RPMI8226 (cell line): Measurements from ENCODE around the gene TMC7.
A peak's percentile ranks its signal among the peaks of the same experiment; 100 is the strongest.
"Not testable (repeated sequence)": the region's sequence is repeated elsewhere in the genome, so short reads cannot be mapped to it uniquely, and the experiment has no call there.

Experiments used
- DNase-seq: peaks from one replicate; pipeline ENCODE4 v3.0.0-alpha.2; 2015

The TMC7 gene

GRCh38 chr16:18984435-18985005 is 786 bp downstream of the TMC7 start:
- no peak for DNase-seq

GRCh38 chr16:18985256-18985655 is 1.5 kb downstream of the TMC7 start:
- not testable (repeated sequence) for DNase-seq

- DNase-seq = not testable (repeated sequence)
Measured at GRCh38 chr16:18991731-18992130, 8.0 kb downstream of the TMC7 start.

- not testable (repeated sequence) for DNase-seq
Measured at GRCh38 chr16:18993531-18993930, 9.8 kb downstream of the TMC7 start.

- not testable (repeated sequence) for DNase-seq
Measured at GRCh38 chr16:18994181-18994580, 10.4 kb downstream of the TMC7 start.

- not testable (repeated sequence) for DNase-seq
Measured at GRCh38 chr16:18995406-18995805, 11.7 kb downstream of the TMC7 start.

GRCh38 chr16:18996536-18996935 is 12.8 kb downstream of the TMC7 start:
- not testable (repeated sequence) for DNase-seq

GRCh38 chr16:18997001-18997400 is 13.3 kb downstream of the TMC7 start:
- not testable (repeated sequence) for DNase-seq

GRCh38 chr16:18999045-18999393 is 15.3 kb downstream of the TMC7 start:
- no peak for DNase-seq

GRCh38 chr16:19001788-19002187 is 18.1 kb downstream of the TMC7 start:
- no peak for DNase-seq

- DNase-seq = no peak
Measured at GRCh38 chr16:19003935-19004334, 20.2 kb downstream of the TMC7 start.

- peak; percentile 34 for DNase-seq
Measured at GRCh38 chr16:19005561-19006445, 22.1 kb downstream of the TMC7 start.

GRCh38 chr16:19006446-19007315 is 22.9 kb downstream of the TMC7 start:
- no peak for DNase-seq

GRCh38 chr16:19008245-19009169 is 24.8 kb downstream of the TMC7 start:
- DNase-seq = peak; percentile 11

GRCh38 chr16:19011169-19011731 is 27.5 kb downstream of the TMC7 start:
- no peak for DNase-seq

GRCh38 chr16:19014461-19014860 is 30.7 kb downstream of the TMC7 start:
- DNase-seq = no peak

GRCh38 chr16:19017179-19017578 is 33.4 kb downstream of the TMC7 start:
- no peak for DNase-seq

GRCh38 chr16:19020689-19021088 is 37.0 kb downstream of the TMC7 start:
- no peak for DNase-seq

GRCh38 chr16:19021747-19022146 is 38.0 kb downstream of the TMC7 start:
- no peak for DNase-seq

GRCh38 chr16:19027416-19027815 is 43.7 kb downstream of the TMC7 start:
- DNase-seq = no peak

GRCh38 chr16:19029980-19030379 is 46.2 kb downstream of the TMC7 start:
- no peak for DNase-seq

GRCh38 chr16:19031738-19032137 is 48.0 kb downstream of the TMC7 start:
- no peak for DNase-seq
